K562 (cell line): ENCODE data around the gene COASY. TPM values are rescaled to one million over a fixed set of nuclear protein-coding genes. Genes with fewer than 3 reads are reported as not detected.

ENCODE experiments used
- EGR1 ChIP-seq: fragments of 450-650 bp; conservative IDR thresholded peaks from 2 replicates; pipeline ENCODE4 v1.6.1; 2017; ENCODE audit warnings: mild to moderate bottlenecking
- EHMT2 ChIP-seq: fragments of 450-650 bp; IDR thresholded peaks from 2 replicates; pipeline ENCODE4 v1.6.1; 2018; ENCODE audit warnings: antibody characterized with exemption
- HCFC1 ChIP-seq: IDR thresholded peaks from 2 replicates; pipeline ENCODE4 v1.6.1; 2012; ENCODE audit warnings: low read depth, low read length, improper control_type of control experiment
- HNRNPK ChIP-seq: fragments of 200-400 bp; formaldehyde crosslinking; IDR thresholded peaks from one replicate; pipeline ENCODE4 v1.6.1; 2018; ENCODE audit warnings: mild to moderate bottlenecking, low read depth, low read length; ENCODE audit not compliant: poor library complexity, severe bottlenecking
- MYBL2 ChIP-seq, 2 experiments: fragments of 450-650 bp in 1 of 2; sonication (generic) in 1 of 2; formaldehyde crosslinking in 1 of 2; IDR thresholded peaks; 2 replicates each; pipeline versions ENCODE4 v1.6.1 to v1.8.1; 2017 to 2022; ENCODE audit warnings: borderline replicate concordance in 1 of 2, inconsistent platforms in 1 of 2, low read depth in 1 of 2, mild to moderate bottlenecking in 1 of 2, missing genetic modification reagents in 1 of 2, moderate library complexity in 1 of 2
- PCBP2 ChIP-seq: fragments of 200-400 bp; formaldehyde crosslinking; IDR thresholded peaks from 2 replicates; pipeline ENCODE4 v1.6.1; 2018; ENCODE audit warnings: low read length, low read depth, mild to moderate bottlenecking, moderate library complexity; ENCODE audit not compliant: poor library complexity, severe bottlenecking
- RAD51 ChIP-seq: fragments of 450-650 bp; IDR thresholded peaks from 2 replicates; pipeline ENCODE4 v1.7.1; 2016; ENCODE audit warnings: low read depth, mild to moderate bottlenecking, borderline replicate concordance
- VEZF1 ChIP-seq: fragments of 200-800 bp; sonication (Bioruptor generic); IDR thresholded peaks from 2 replicates; pipeline ENCODE4 v1.6.1; 2017; ENCODE audit warnings: missing genetic modification characterization, missing compliant biosample characterization
- ZBTB2 ChIP-seq: fragments of 450-650 bp; IDR thresholded peaks from 2 replicates; pipeline ENCODE4 v1.6.1; 2016; ENCODE audit warnings: antibody characterized with exemption
- ZBTB40 ChIP-seq, 2 experiments: fragments of 450-650 bp in 1 of 2; sonication (generic) in 1 of 2; formaldehyde crosslinking in 1 of 2; IDR thresholded peaks; 2 replicates each; pipeline versions ENCODE4 v1.7.1 to v1.9.0; 2016 to 2022; ENCODE audit warnings: inconsistent platforms in 1 of 2, mild to moderate bottlenecking in 1 of 2, missing genetic modification reagents in 1 of 2
- ZBTB8A ChIP-seq: fragments of 450-650 bp; IDR thresholded peaks from 2 replicates; pipeline ENCODE4 v1.6.1; 2018; ENCODE audit warnings: mild to moderate bottlenecking, moderate library complexity; ENCODE audit not compliant: partially characterized antibody
- ZKSCAN8 ChIP-seq: fragments of 200-800 bp; sonication (Bioruptor generic); IDR thresholded peaks from 2 replicates; pipeline ENCODE4 v1.6.1; 2016; ENCODE audit warnings: missing genetic modification characterization, missing compliant biosample characterization
- ZNF584 ChIP-seq: fragments of 200-800 bp; sonication (Bioruptor generic); IDR thresholded peaks from 2 replicates; pipeline ENCODE4 v1.6.1; 2016; ENCODE audit warnings: low read depth, mild to moderate bottlenecking, missing genetic modification characterization, missing compliant biosample characterization
- polyA plus RNA-seq, 8 experiments: library from polyadenylated mRNA; depleted of rRNA in 4 of 8; stranded (reverse) in 5 of 8; unstranded in 3 of 8; fragments of >200 nt; fragmentation: Nextera tagmentation in 2 of 8; fragmentation: Illumina TruSeq in 1 of 8; extraction: Ambion mirVana in 2 of 8; extraction: Trizol in 1 of 8; gene quantifications; 2 replicates each; pipeline versions ENCODE4 v1.2.1 to v1.2.3, GENCODE V29; 2011 to 2014; ENCODE audit warnings: inconsistent platforms in 1 of 8, missing spikeins in 1 of 8
- total RNA-seq, 7 experiments: library from RNA; depleted of rRNA in 6 of 7; stranded (reverse); fragments of >200 nt in 6 of 7; fragmentation: Illumina TruSeq in 2 of 7; extraction: Trizol in 2 of 7; gene quantifications; 2 replicates each; pipeline versions ENCODE4 v1.2.1 to v1.2.3, GENCODE V29; 2011 to 2021; ENCODE audit warnings: low replicate concordance in 1 of 7

COASY gene
- total and polyA plus RNA-seq, 9 of the 15 experiments (the other 6 are each of a cell fraction or from before 2014, with no cell fraction given): 25.4 to 175 (median 62.3) TPM

GRCh38 chr17:42577532-42578281 lies 15.8 kb downstream of the COASY start, which contains the start of gene PSMC3IP (continued):
- TF ChIP-seq VEZF1 (CRISPR knock-in tag) (peak; percentile 47), ZBTB8A (no peak), EHMT2 (no peak), PCBP2 (no peak), EGR1 (peak; percentile 76), MYBL2 (IDR thresholded peaks at IDR 0.05; ENCODE audit: low read depth) (no peak), MYBL2 (CRISPR knock-in tag; IDR thresholded peaks at IDR 0.05; ENCODE audit: borderline replicate concordance) (no peak), ZKSCAN8 (CRISPR knock-in tag) (0 out of 2 replicates have a peak, but pooled peaks have one; percentile 29), RAD51 (0 out of 2 replicates have a peak, but pooled peaks have one; percentile 5), ZBTB2 (peak; percentile 21; the same call in 1 of the 2 replicates), ZNF584 (no peak), HNRNPK (no peak), ZBTB40 (IDR thresholded peaks at IDR 0.05) (peak; percentile 97), ZBTB40 (CRISPR knock-in tag; IDR thresholded peaks at IDR 0.05) (no peak), HCFC1 (peak; percentile 64)
